Loucy (cell line): ENCODE results near the gene SORD.

Experiments
- H2AFZ ChIP-seq: fragments of 200-600 bp; sonication (generic); 2 replicates; pipeline ENCODE4 v1.6.0; 2016; ENCODE audit warnings: antibody characterized with exemption, mild to moderate bottlenecking, low read length, moderate library complexity
- H3F3A ChIP-seq: fragments of 200-600 bp; 2 replicates; pipeline ENCODE4 v1.6.0; 2016; ENCODE audit warnings: antibody characterized with exemption, low read depth, mild to moderate bottlenecking
- H3K27me3 ChIP-seq: fragments of 200-600 bp; sonication (generic); 2 replicates; pipeline ENCODE4 v1.6.1; 2014; ENCODE audit warnings: low read length, mild to moderate bottlenecking; ENCODE audit not compliant: insufficient read depth, poor library complexity, severe bottlenecking
- H3K36me3 ChIP-seq: fragments of 200-600 bp; sonication (generic); 2 replicates; pipeline ENCODE4 v1.6.1; 2016; ENCODE audit warnings: low read length; ENCODE audit not compliant: insufficient read depth
- H3K4me1 ChIP-seq: fragments of 200-600 bp; sonication (generic); 2 replicates; pipeline ENCODE4 v1.5.1; 2014; ENCODE audit warnings: low read length, mild to moderate bottlenecking; ENCODE audit not compliant: insufficient read depth, poor library complexity, severe bottlenecking
- H3K4me2 ChIP-seq: fragments of 200-600 bp; sonication (generic); 2 replicates; pipeline ENCODE4 v1.6.0; 2014; ENCODE audit warnings: antibody characterized with exemption, low read length, low read depth, mild to moderate bottlenecking; ENCODE audit not compliant: poor library complexity, severe bottlenecking
- H3K4me3 ChIP-seq: fragments of 200-600 bp; sonication (generic); 2 replicates; pipeline ENCODE4 v1.5.1; 2014; ENCODE audit warnings: low read length, mild to moderate bottlenecking, mixed read lengths; ENCODE audit not compliant: poor library complexity, severe bottlenecking
- H3K79me2 ChIP-seq: fragments of 200-600 bp; sonication (generic); 2 replicates; pipeline ENCODE4 v1.6.1; 2014; ENCODE audit warnings: low read length; ENCODE audit not compliant: insufficient read depth
- H3K9ac ChIP-seq: fragments of 200-600 bp; sonication (generic); 2 replicates; pipeline ENCODE4 v1.6.0; 2014; ENCODE audit warnings: mild to moderate bottlenecking, low read depth, low read length, moderate library complexity; ENCODE audit not compliant: poor library complexity, severe bottlenecking
- H3K9me2 ChIP-seq: fragments of 200-600 bp; sonication (generic); replicated peaks from 2 replicates; pipeline ENCODE4 v1.6.1; 2016; ENCODE audit warnings: low read depth, low read length, mixed read lengths
- H3K9me3 ChIP-seq: fragments of 200-600 bp; sonication (generic); 2 replicates; pipeline ENCODE4 v1.6.1; 2014; ENCODE audit warnings: mild to moderate bottlenecking, antibody characterized with exemption, low read length, low read depth; ENCODE audit not compliant: insufficient read depth
- H4K20me1 ChIP-seq: fragments of 200-600 bp; sonication (generic); 2 replicates; pipeline ENCODE4 v1.6.0; 2014; ENCODE audit warnings: antibody characterized with exemption, low read length, mild to moderate bottlenecking; ENCODE audit not compliant: insufficient read depth, poor library complexity, severe bottlenecking
- CTCF ChIP-seq: fragments of 200-600 bp; sonication (generic); conservative IDR thresholded peaks from 2 replicates; pipeline ENCODE4 v1.5.1; 2014; ENCODE audit warnings: mild to moderate bottlenecking, antibody characterized with exemption, low read length
- EZH2phosphoT487 ChIP-seq: fragments of 200-600 bp; IDR thresholded peaks from 2 replicates; pipeline ENCODE4 v1.6.1; 2018; ENCODE audit warnings: antibody characterized with exemption, mild to moderate bottlenecking, moderate library complexity, borderline replicate concordance

SORD gene

DNA sequence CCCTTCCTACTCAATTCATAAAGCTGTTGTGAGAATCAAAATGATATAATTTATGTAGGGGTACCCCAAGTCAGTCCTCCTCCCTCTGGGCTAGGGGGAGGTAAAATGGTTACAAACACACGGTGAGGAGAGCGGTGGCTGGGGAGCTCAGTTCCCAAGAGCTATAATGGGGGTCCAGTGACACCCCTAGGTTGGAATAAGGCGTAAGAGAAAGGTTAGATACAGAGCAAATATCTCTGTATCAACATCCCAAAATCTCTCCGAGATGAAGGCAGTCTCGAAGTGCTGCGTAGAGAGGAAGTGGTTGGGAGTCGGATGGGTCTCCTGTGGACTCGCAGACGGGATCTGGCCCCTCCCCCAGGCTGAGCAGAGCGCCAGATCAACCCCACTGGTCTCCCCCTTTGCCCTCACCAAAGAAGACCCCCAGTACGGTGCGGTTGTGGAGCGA lies 89.2 kb downstream of the SORD start:
- Histone ChIP-seq H3K4me2 (no peak overlapping the region), H3K4me3 (no peak overlapping the region), H3K9me2 (no peaks in the 10 kb centered on the region), H3F3A (no peaks in the 10 kb centered on the region), H3K9me3 (no peaks in the 10 kb centered on the region), H4K20me1 (no peaks in the 10 kb centered on the region), H3K27me3 (no peaks in the 10 kb centered on the region), H3K36me3 (no peaks in the 10 kb centered on the region), H3K9ac (no peak overlapping the region), H3K4me1 (no peaks in the 10 kb centered on the region), H2AFZ (no peak overlapping the region), H3K79me2 (no peaks in the 10 kb centered on the region)
- TF ChIP-seq EZH2phosphoT487 (no peak), CTCF (no peak)

- Histone ChIP-seq H3K27me3 (no peaks in the 10 kb centered on the region), H3K9me3 (no peaks in the 10 kb centered on the region), H2AFZ (no peak overlapping the region), H3K4me3 (no peak overlapping the region), H3K9ac (no peak overlapping the region), H3K79me2 (no peaks in the 10 kb centered on the region), H3K9me2 (no peaks in the 10 kb centered on the region), H3K4me2 (no peak overlapping the region), H3K36me3 (no peaks in the 10 kb centered on the region), H4K20me1 (no peaks in the 10 kb centered on the region), H3F3A (no peaks in the 10 kb centered on the region), H3K4me1 (no peaks in the 10 kb centered on the region)
- TF ChIP-seq CTCF (no peak), EZH2phosphoT487 (no peak)
Observed at GRCh38 chr15:45112591-45113379, 89.8 kb downstream of the SORD start.

DNA sequence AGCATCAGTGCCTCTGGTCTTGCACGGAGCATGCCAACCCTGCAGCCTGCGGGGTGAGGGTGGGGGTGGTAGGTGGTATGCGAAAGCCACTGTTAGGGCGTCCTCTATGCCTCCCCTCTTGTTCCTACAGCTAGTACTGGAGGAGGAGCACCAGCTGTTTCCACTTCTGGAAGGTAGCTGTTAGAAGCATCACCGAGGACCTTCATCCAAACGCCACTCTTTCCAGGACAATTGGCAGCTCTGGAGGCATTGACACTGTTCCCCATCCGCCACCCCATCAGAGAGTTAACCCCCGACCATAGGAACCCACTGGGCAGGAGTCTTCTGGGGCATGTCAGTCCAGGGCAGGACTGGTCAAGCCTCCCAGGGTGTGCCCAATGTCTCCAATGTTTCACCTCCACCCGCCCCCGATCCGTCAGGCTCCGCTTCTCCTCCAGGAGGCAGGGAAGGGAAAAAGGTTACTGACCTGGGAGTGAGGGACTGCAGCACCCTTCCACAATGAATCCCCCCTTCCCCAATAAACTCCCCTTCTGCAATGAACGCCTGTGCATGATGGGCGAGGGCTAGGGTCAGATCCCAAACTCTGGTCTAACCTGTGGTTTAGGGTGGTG lies 90.5 kb downstream of the SORD start:
- H3K4me1 ChIP-seq: no peaks in the 10 kb centered on the region
- H3K4me3 ChIP-seq: no peak overlapping the region
- no peaks in the 10 kb centered on the region for H3K27me3 ChIP-seq
- TF ChIP-seq EZH2phosphoT487 (no peak), CTCF (no peak)
- H3K36me3 ChIP-seq: no peaks in the 10 kb centered on the region
- H3K79me2 ChIP-seq: no peaks in the 10 kb centered on the region
- H4K20me1 ChIP-seq: no peaks in the 10 kb centered on the region
- H2AFZ ChIP-seq: no peak overlapping the region
- H3K4me2 ChIP-seq: no peak overlapping the region
- no peak overlapping the region for H3K9ac ChIP-seq
- no peaks in the 10 kb centered on the region for H3F3A ChIP-seq
- H3K9me3 ChIP-seq: no peaks in the 10 kb centered on the region
- no peaks in the 10 kb centered on the region for H3K9me2 ChIP-seq
